ENCODE data around the gene MUC5AC. TPM values are rescaled to one million over a fixed set of nuclear protein-coding genes. Genes with fewer than 3 reads are reported as not detected.
A peak's percentile ranks its signal among the peaks of the same experiment; 100 is the strongest.

MUC5AC gene
- total and polyA plus RNA-seq, 12 donors: under 0.01 TPM; not detected in 9

- 77 to 87% (median 83%) methylated on average over 1 to 19 of the region's 19 CpGs for WGBS, 4 donors
- no peak overlapping the region for H3K4me3 ChIP-seq
- H3K27me3 ChIP-seq: no peaks in the 10 kb centered on the region
- H3K4me1 ChIP-seq (replicated peaks in 1 of 2): no peaks in the 10 kb centered on the region
- intact Hi-C loops (cut with DNase I): no loop called here
- no peaks in the 10 kb centered on the region for H3K9me3 ChIP-seq (replicated peaks in 1 of 3)
- TF ChIP-seq POLR2A (IDR thresholded peaks at IDR 0.05) (no peak), CTCF (IDR thresholded peaks at IDR 0.05) (no peak)
- H3K36me3 ChIP-seq (replicated peaks in 1 of 2): no peaks in the 10 kb centered on the region
- peak in 3 of 7 donors; percentile 5 to 39 (median 10) for DNase-seq
- no peak overlapping the region for H3K27ac ChIP-seq
Measured at GRCh38 chr11:1121331-1121812, 36.4 kb upstream of the MUC5AC start.

- 50 to 71% (median 61%) methylated on average over 11 to 28 of the region's 28 CpGs for WGBS, 4 donors
- Histone ChIP-seq H3K9me3 (replicated peaks in 1 of 3) (no peaks in the 10 kb centered on the region), H3K36me3 (replicated peaks in 1 of 2) (no peaks in the 10 kb centered on the region), H3K4me3 (no peak overlapping the region), H3K27ac (no peak overlapping the region), H3K27me3 (no peaks in the 10 kb centered on the region), H3K4me1 (replicated peaks in 1 of 2) (no peaks in the 10 kb centered on the region)
- peak in 6 of 7 donors; percentile 9 to 59 (median 16) for DNase-seq
- TF ChIP-seq CTCF (IDR thresholded peaks at IDR 0.05) (no peak), POLR2A (IDR thresholded peaks at IDR 0.05) (no peak)
- intact Hi-C loops (cut with DNase I): no loop called here
Measured at GRCh38 chr11:1121813-1122663, 35.7 kb upstream of the MUC5AC start.

GRCh38 chr11:1122664-1123002 lies 35.1 kb upstream of the MUC5AC start:
- H3K36me3 ChIP-seq (replicated peaks in 1 of 2): no peaks in the 10 kb centered on the region
- H3K27me3 ChIP-seq: no peaks in the 10 kb centered on the region
- no peak overlapping the region for H3K27ac ChIP-seq
- no peaks in the 10 kb centered on the region for H3K9me3 ChIP-seq (replicated peaks in 1 of 3)
- intact Hi-C loops (cut with DNase I): no loop called here
- H3K4me3 ChIP-seq: no peak overlapping the region
- peak in 1 of 7 donors; percentile 2 for DNase-seq
- no peak for TF ChIP-seq POLR2A (IDR thresholded peaks at IDR 0.05)
- TF ChIP-seq CTCF (IDR thresholded peaks at IDR 0.05): no peak
- 74 to 82% (median 79%) methylated on average over 4 to 7 of the region's 7 CpGs for WGBS, 4 donors
- H3K4me1 ChIP-seq (replicated peaks in 1 of 2): no peaks in the 10 kb centered on the region

GRCh38 chr11:1123970-1124369 lies 33.8 kb upstream of the MUC5AC start:
- H3K36me3 ChIP-seq (replicated peaks in 1 of 2): no peaks in the 10 kb centered on the region
- H3K4me3 ChIP-seq: no peak overlapping the region
- 78 to 88% (median 82%) methylated on average over 1 of the region's 1 CpG for WGBS, 4 donors
- intact Hi-C loops (cut with DNase I): no loop called here
- H3K27me3 ChIP-seq: no peaks in the 10 kb centered on the region
- no peak for DNase-seq
- no peak overlapping the region for H3K27ac ChIP-seq
- TF ChIP-seq CTCF (IDR thresholded peaks at IDR 0.05) (no peak), POLR2A (IDR thresholded peaks at IDR 0.05) (no peak)
- no peaks in the 10 kb centered on the region for H3K4me1 ChIP-seq (replicated peaks in 1 of 2)
- no peaks in the 10 kb centered on the region for H3K9me3 ChIP-seq (replicated peaks in 1 of 3)

Data from adrenal gland (tissue), 12 donors.